Suprapubic skin (tissue), 4 donors: ENCODE measurements around the gene ZNF423. TPM values are rescaled to one million over a fixed set of nuclear protein-coding genes. Genes with fewer than 3 reads are reported as not detected.

Experiments used
- DNase-seq, 2 donors: peaks; one replicate each; pipeline ENCODE4 v3.0.0-alpha.2; 2019; ENCODE audit warnings: low spot score in 2 of 2
- H3K27ac ChIP-seq: fragments of 200-600 bp; sonication (generic); one replicate; pipeline ENCODE4 v1.5.1; 2019
- H3K27me3 ChIP-seq: fragments of 200-600 bp; sonication (generic); one replicate; pipeline ENCODE4 v1.5.1; 2019
- H3K36me3 ChIP-seq: fragments of 200-600 bp; sonication (generic); one replicate; pipeline ENCODE4 v1.5.1; 2019
- H3K4me1 ChIP-seq: fragments of 200-600 bp; sonication (generic); one replicate; pipeline ENCODE4 v1.5.1; 2019
- H3K4me3 ChIP-seq: fragments of 200-600 bp; sonication (generic); one replicate; pipeline ENCODE4 v1.5.1; 2019; ENCODE audit warnings: mild to moderate bottlenecking
- H3K9me3 ChIP-seq: fragments of 200-600 bp; sonication (generic); one replicate; pipeline ENCODE4 v1.5.1; 2019
- EP300 ChIP-seq: sonication (generic); formaldehyde crosslinking; IDR thresholded peaks from one replicate; pipeline ENCODE4 v1.6.1; 2017; ENCODE audit warnings: antibody characterized with exemption
- POLR2A ChIP-seq, 2 donors: fragments of 450-650 bp; IDR thresholded peaks; one replicate each; pipeline ENCODE4 v1.6.1; 2017; ENCODE audit warnings: antibody characterized with exemption in 2 of 2, mild to moderate bottlenecking in 2 of 2, moderate library complexity in 2 of 2
- POLR2AphosphoS5 ChIP-seq, 3 donors: sonication (generic); formaldehyde crosslinking; IDR thresholded peaks; one replicate each; pipeline ENCODE4 v1.6.1; 2017; ENCODE audit warnings: antibody characterized with exemption in 3 of 3
- WGBS: methylation state at CpG from one replicate; pipeline ENCODE4 v1.1.5; 2018; 5-methylcytosine and 5-hydroxymethylcytosine counted together
- total RNA-seq, 4 donors: library from RNA; depleted of rRNA; stranded (reverse); fragments of >200 nt; gene quantifications; one replicate each; pipeline ENCODE4 v1.1.0, GENCODE V29; 2016
- TF ChIP-seq, protein P1 (sequence below), 2 donors: fragments of 200-600 bp in 1 of 2; fragments of 450-650 bp in 1 of 2; sonication (generic) in 1 of 2; IDR thresholded peaks; one replicate each; pipeline ENCODE4 v1.5.1; 2016 to 2019; ENCODE audit warnings: antibody characterized with exemption in 2 of 2, mild to moderate bottlenecking in 1 of 2, moderate library complexity in 1 of 2

Gene ZNF423
- total RNA-seq, 4 donors from 2014 or later, result 1.3 to 5.3 (median 1.9) TPM

DNA sequence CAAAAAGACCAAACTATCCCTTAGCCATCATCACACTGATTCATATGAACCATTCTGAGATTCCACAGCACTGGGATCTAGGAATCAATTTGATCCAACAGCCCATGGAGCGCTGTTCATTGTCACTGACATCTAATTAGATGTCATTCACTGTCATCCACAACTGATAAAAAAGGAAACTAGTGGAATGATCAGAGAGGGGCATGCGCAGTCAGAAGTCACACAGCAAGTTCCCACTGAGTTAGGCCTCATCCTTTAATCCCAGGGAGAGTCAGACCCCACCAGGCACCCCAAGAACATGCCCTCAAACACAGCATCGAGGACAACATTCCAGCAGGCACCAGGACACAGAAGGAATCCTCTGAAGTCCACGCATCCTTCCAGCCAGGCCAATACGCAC is 88.5 kb downstream of the ZNF423 start:
- TF ChIP-seq POLR2AphosphoS5 (IDR thresholded peaks at IDR 0.05) (no peak), POLR2A (IDR thresholded peaks at IDR 0.05) (no peak), EP300 (no peak)
- TF ChIP-seq, protein P1, sequence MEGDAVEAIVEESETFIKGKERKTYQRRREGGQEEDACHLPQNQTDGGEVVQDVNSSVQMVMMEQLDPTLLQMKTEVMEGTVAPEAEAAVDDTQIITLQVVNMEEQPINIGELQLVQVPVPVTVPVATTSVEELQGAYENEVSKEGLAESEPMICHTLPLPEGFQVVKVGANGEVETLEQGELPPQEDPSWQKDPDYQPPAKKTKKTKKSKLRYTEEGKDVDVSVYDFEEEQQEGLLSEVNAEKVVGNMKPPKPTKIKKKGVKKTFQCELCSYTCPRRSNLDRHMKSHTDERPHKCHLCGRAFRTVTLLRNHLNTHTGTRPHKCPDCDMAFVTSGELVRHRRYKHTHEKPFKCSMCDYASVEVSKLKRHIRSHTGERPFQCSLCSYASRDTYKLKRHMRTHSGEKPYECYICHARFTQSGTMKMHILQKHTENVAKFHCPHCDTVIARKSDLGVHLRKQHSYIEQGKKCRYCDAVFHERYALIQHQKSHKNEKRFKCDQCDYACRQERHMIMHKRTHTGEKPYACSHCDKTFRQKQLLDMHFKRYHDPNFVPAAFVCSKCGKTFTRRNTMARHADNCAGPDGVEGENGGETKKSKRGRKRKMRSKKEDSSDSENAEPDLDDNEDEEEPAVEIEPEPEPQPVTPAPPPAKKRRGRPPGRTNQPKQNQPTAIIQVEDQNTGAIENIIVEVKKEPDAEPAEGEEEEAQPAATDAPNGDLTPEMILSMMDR (IDR thresholded peaks at IDR 0.05), result no peak
- 94% methylated on average over 5 of the region's 5 CpGs for WGBS
- no peak for DNase-seq
- H3K27me3 ChIP-seq, result no peaks in the 10 kb centered on the region
- no peak overlapping the region for H3K27ac ChIP-seq
- H3K4me3 ChIP-seq, result no peak overlapping the region
- no peaks in the 10 kb centered on the region for H3K4me1 ChIP-seq
- no peaks in the 10 kb centered on the region for H3K9me3 ChIP-seq
- no peaks in the 10 kb centered on the region for H3K36me3 ChIP-seq

DNA sequence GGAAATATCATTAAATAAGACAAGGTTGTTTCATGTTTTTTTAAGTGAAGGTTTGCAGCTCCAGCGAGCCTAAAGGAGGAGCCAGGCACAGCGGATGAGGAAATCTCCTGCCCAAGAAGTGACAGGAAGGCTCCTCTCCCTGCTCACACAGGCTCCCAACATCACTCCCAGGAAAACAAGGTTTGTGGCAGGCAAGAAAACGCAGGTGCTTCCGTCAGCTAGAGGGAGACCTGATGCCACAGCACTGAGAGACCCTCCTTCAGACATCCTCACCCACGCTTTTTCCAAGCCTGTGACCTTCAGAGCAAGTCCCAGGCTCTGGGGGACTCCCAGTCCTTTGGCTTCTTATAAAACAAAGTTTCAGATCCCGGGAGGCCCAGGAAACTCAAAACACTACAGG is 89.7 kb downstream of the ZNF423 start:
- Histone ChIP-seq H3K9me3 (no peaks in the 10 kb centered on the region), H3K4me3 (no peak overlapping the region), H3K36me3 (no peaks in the 10 kb centered on the region), H3K27me3 (no peaks in the 10 kb centered on the region), H3K4me1 (no peaks in the 10 kb centered on the region), H3K27ac (no peak overlapping the region)
- WGBS, result 74% methylated on average over 6 of the region's 6 CpGs
- no peak for DNase-seq
- TF ChIP-seq EP300, result no peak

DNA sequence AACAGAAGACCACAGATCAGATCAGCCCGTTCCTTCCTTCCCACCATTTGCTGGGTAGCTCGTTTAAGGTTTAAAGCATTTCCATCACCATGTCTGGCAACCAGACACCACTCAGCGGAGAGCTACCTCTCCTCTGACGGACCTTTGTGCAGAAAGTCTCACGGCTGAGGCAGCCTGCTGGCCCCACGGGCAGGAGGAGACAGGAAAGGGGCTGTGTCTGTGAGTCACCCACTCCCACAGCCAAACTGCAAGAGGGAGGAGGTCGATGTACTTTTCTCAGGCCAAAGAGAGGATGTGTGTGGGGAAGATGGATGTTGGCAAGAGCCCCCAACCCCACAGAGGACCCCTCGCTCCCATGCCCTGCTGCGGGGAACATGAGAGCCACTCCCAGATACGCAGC is 92.1 kb downstream of the ZNF423 start:
- H3K9me3 ChIP-seq, result no peaks in the 10 kb centered on the region
- 71% methylated on average over 8 of the region's 10 CpGs for WGBS
- H3K36me3 ChIP-seq, result no peaks in the 10 kb centered on the region

DNA sequence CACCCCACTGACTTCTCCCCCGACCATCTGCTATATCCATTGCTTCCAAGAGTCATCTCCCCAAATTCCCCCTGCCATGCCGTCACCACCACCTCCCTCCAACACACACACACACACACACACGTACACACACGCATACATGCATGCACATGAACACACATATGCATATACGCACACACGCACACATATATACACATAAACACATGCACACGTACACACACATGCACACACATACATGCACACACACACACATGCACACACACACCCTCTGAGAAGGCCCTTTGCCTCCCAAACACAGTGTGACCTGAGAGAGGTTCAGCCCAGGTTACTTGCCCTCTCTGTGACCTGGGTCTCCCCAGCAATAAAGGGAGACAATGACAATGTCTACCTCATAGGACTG is 95.1 kb downstream of the ZNF423 start:
- Histone ChIP-seq H3K4me1 (peaks cover 2% of the 10 kb centered on the region), H3K9me3 (no peaks in the 10 kb centered on the region), H3K36me3 (no peaks in the 10 kb centered on the region), H3K4me3 (no peak overlapping the region), H3K27me3 (no peaks in the 10 kb centered on the region), H3K27ac (no peak overlapping the region)
- TF ChIP-seq, protein P1 (IDR thresholded peaks at IDR 0.05), result no peak
- no peak for TF ChIP-seq EP300
- TF ChIP-seq POLR2AphosphoS5 (IDR thresholded peaks at IDR 0.05), result no peak
- no peak for TF ChIP-seq POLR2A (IDR thresholded peaks at IDR 0.05)
- 89% methylated on average over 7 of the region's 7 CpGs for WGBS
- DNase-seq, result no peak

More for the DNA sequence above, 92.1 kb downstream of the ZNF423 start:
- no peaks in the 10 kb centered on the region for H3K4me1 ChIP-seq
- TF ChIP-seq EP300 (no peak), POLR2A (IDR thresholded peaks at IDR 0.05) (no peak), POLR2AphosphoS5 (IDR thresholded peaks at IDR 0.05) (no peak)
- TF ChIP-seq, protein P1 (IDR thresholded peaks at IDR 0.05), result no peak
- H3K27me3 ChIP-seq, result no peaks in the 10 kb centered on the region
- no peak overlapping the region for H3K27ac ChIP-seq
- H3K4me3 ChIP-seq, result no peak overlapping the region
- DNase-seq, result no peak

DNA sequence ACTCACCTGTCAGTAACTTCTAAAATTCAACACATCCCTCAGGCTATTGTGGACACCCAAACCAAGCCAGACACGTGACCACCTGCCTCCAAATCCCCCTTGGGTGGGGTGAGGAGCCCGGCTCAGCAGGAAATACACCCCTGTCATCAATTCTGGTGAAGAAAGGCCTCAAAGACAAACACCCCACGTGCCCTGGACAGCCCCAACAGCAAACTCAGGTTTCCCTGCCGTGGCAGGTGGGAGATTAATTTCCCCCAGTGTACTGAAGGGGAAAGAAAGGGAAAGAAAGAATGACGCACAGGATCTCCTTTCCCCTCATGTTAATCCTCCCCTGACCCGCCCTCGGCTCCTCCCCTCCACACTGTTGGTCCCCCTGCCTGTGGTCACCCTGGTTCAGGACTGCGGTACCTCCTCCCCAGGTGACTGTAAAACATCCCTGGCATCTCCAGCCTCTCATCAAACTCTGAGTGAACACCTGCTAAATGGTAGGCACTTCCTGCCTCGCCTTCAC is 98.3 kb downstream of the ZNF423 start:
- Histone ChIP-seq H3K27me3 (no peaks in the 10 kb centered on the region), H3K4me1 (peaks cover 20% of the 10 kb centered on the region), H3K4me3 (no peak overlapping the region), H3K9me3 (no peaks in the 10 kb centered on the region), H3K27ac (no peak overlapping the region), H3K36me3 (no peaks in the 10 kb centered on the region)
- no peak for DNase-seq
- 76% methylated on average over 9 of the region's 9 CpGs for WGBS
- TF ChIP-seq EP300 (no peak), POLR2AphosphoS5 (IDR thresholded peaks at IDR 0.05) (no peak), POLR2A (IDR thresholded peaks at IDR 0.05) (no peak)
- TF ChIP-seq, protein P1 (IDR thresholded peaks at IDR 0.05), result no peak
